GM18870 (cell line): ENCODE measurements around the gene IQCN.
A peak's percentile ranks its signal among the peaks of the same experiment; 100 is the strongest.

Experiments used
- ATAC-seq: cut with Tn5 transposase; IDR thresholded peaks from one replicate; pipeline ENCODE4 v1.9.1; 2021; ENCODE audit warnings: moderate library complexity; ENCODE audit not compliant: unreplicated experiment

The IQCN gene

GRCh38 chr19:18234194-18234593 is 40.1 kb downstream of the IQCN start:
- no peak for ATAC-seq

- no peak for ATAC-seq
Measured at GRCh38 chr19:18233224-18233825, 40.9 kb downstream of the IQCN start.

- ATAC-seq = no peak
Measured at GRCh38 chr19:18232540-18233223, 41.6 kb downstream of the IQCN start.

GRCh38 chr19:18231775-18232174 is 42.5 kb downstream of the IQCN start:
- ATAC-seq = no peak

- no peak for ATAC-seq
Measured at GRCh38 chr19:18230941-18231734, 43.1 kb downstream of the IQCN start.

GRCh38 chr19:18229915-18230314 is 44.3 kb downstream of the IQCN start:
- ATAC-seq = no peak

- ATAC-seq = no peak
Measured at GRCh38 chr19:18229474-18229873, 44.8 kb downstream of the IQCN start.

- ATAC-seq = no peak
Measured at GRCh38 chr19:18227781-18228271, 46.4 kb downstream of the IQCN start.

GRCh38 chr19:18226956-18227780 is 47.1 kb downstream of the IQCN start:
- ATAC-seq = no peak

GRCh38 chr19:18225702-18226468 is 48.4 kb downstream of the IQCN start, which contains the start of gene PDE4C:
Gene PDE4C (minus strand): TSS chr19:18226438. CDS start chr19:18226415, 23 bp downstream.
- no peak for ATAC-seq

GRCh38 chr19:18225355-18225701 is 48.9 kb downstream of the IQCN start:
- ATAC-seq = no peak

- ATAC-seq = peak; percentile 77
Measured at GRCh38 chr19:18224525-18225354, 49.5 kb downstream of the IQCN start.

GRCh38 chr19:18223860-18224524 is 50.3 kb downstream of the IQCN start:
- ATAC-seq = peak; percentile 13

GRCh38 chr19:18221815-18222725 is 52.2 kb downstream of the IQCN start:
- ATAC-seq = no peak

GRCh38 chr19:18220632-18221275 is 53.5 kb downstream of the IQCN start:
- no peak for ATAC-seq

GRCh38 chr19:18219911-18220631 is 54.2 kb downstream of the IQCN start:
- ATAC-seq = no peak

GRCh38 chr19:18218600-18218999 is 55.7 kb downstream of the IQCN start:
- ATAC-seq = no peak
